ENCODE results near the gene GANC.

Gene GANC

GRCh38 chr15:42348083-42348482 is 75.1 kb downstream of the GANC start:
- no peak for DNase-seq

DNA sequence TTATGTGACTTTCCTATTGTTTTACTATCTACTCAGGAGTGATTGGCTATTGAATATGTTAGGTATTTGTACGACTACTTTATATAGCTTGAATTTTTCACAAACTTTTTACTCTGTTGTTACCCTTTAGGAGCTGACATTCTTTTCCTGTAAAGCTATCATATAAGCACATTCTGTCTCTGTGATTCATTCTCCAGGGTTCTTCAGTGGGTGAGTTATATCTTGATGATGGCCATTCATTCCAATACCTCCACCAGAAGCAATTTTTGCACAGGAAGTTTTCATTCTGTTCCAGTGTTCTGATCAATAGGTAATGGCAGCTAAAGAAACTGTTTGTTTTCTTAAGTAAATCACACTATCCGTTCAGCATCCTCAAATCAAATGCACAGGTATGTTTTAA is 76.2 kb downstream of the GANC start:
- DNase-seq: no peak

DNA sequence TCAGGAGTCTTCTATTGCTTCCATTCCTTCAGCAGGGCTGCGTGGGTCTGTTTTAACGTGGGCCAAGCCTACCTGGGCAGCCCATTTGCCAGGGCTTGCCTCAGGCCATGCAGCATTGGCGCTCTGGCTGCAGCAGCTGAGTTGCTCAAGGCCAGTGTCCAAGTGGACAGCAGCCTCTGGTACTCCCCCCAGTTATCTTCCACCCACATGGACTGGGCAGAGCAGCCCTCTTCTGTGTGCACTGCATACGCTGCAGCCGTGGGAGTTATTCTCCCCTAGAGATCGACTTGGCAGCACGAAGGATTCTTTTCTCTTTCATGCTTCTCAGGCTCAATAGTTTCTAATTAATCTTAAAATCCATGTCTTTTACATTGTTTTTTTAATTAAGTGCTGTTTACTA is 79.4 kb downstream of the GANC start:
- no peak for DNase-seq

DNA sequence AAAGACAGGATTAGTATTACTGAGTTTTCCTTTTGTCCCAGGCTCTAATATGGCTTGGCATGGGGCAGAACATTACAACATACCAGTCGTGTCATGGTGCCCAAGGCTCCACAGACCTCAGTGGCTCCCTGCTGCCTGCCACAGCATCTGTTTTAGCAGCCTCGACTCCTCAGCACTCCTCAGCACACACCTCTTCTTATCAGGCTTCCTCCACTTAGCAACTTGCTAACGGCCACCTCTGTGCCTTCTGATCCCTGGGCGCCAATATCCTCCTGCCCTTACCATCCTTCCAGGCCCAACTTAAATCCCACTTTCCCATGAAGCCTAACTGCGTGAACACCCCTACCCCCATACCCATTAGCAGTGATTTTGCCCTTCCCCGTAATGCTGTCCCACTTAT is 80.1 kb downstream of the GANC start:
- no peak for DNase-seq

GRCh38 chr15:42354824-42355223 is 81.8 kb downstream of the GANC start:
- DNase-seq: no peak

GRCh38 chr15:42355291-42355690 is 82.3 kb downstream of the GANC start:
- no peak for DNase-seq

DNA sequence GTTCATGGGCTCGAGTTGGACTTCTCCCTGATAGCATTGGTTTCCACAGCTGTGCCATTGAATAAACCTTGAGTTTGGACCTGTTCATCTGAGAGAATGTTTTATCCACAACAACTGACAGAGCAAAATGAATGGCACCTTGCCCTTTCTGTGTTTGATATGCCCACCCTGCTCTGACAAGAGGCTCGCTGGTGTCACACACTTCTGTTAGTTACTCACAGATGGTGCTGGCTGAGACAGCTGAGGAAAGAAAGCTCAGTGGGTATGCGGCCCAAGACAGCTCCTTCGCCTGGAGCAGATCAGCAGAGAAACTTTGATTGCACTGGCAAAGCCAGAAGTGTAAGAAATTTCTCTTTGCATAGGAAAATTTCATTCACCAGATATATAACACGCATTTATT is 83.8 kb downstream of the GANC start:
- no peak for DNase-seq

DNA sequence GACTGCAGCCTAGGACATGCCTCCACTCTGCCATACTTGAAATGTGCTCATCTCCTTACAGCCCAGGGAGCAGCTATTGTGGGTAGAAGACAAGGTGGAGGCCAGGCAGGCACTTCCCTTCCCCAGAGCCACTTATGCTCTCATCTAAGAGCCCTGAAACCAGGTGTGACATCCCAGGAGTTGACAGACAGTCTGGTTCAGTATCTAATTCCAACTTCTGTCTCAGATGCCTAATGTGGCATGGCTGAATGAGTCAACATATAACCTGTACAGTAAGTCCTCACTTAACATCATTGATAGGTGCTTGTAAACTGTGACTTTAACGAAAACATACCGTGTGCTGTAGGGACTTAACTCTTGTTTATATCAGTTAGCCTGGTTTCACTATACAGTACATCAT is 85.1 kb downstream of the GANC start:
- DNase-seq: no peak

GRCh38 chr15:42359249-42359648 is 86.2 kb downstream of the GANC start, which contains the start of gene CAPN3:
TSS of gene CAPN3 (plus strand) at chr15:42359501. CDS start at chr15:42359806, 305 bp downstream.
- no peak for DNase-seq

DNA sequence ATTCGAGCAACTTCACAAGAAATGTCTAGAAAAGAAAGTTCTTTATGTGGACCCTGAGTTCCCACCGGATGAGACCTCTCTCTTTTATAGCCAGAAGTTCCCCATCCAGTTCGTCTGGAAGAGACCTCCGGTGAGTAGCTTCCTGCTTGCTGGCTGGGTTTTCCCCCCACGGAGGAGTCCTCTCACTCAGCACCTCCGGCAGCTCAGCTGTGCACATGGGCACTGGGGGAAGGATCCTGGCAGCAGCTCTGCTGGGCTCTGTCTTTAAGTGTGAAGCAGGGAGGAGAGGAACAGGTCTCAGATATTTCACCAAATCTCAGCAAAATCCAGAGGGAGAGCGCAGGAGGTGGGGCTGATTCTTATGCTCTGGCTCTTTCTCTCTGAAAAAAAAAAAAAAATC is 87.0 kb downstream of the GANC start:
- no peak for DNase-seq

DNA sequence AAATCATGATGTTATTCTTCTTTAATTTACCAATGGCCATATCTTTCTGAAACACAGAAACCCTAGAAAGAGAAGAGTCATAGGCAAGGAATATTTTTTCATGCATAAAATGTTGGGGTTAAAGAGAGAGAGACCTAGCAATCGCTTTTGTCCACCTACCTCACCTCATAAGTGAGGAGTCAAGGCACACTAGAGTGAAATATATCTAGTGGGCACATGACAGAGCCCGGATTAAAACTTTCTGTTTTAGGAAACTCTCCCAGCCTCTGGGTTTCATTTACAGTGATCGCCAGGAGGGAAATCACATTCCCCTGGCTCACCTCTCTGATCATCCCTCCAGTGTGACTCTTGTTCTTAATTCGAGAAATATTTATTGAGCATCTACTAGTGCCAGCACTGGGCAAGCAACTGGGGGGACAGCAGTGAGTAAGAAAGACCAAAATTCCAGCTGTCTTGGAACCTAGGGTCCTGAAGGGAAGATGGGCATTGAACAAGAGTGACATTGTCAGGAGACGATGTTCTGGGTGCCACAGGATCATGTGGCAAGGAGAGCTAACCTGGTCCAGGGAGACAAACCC is 87.6 kb downstream of the GANC start:
- no peak for DNase-seq

GRCh38 chr15:42363487-42363886 is 90.5 kb downstream of the GANC start:
- no peak for DNase-seq

- no peak for DNase-seq
These were observed 90.9 kb downstream of the GANC start for GRCh38 chr15:42363942-42364341.

- no peak for DNase-seq
These were observed 91.5 kb downstream of the GANC start for GRCh38 chr15:42364529-42364928.

DNA sequence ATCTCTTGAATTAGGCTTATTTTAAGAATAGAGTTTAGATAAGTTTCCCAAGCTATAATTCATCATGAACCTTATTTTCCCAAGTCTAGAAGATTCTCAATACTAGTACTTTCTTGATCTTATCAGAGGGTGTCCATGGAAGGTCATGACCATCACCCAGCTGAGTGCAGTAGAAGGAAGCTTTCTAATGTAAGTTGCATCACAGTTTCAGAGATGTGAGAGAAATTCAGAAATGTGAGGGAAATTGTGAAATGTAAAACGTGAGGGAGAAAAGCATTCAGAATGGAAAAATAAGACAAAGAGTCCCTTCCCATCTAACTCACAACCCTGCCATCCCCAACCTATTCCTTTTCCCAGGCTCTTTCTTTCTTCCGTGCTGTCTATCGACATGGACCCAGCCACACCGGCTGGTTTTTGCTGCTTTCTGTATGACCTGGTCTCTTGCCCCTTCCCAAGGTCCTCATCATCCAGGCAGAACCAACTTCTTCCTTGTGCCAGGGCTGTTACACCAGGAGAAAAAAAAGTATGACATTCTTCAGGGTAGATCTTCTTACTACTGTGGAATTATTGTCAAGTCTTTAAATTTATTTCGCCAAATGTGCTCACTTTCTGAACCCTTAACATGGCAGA is 93.0 kb downstream of the GANC start:
- no peak for DNase-seq

DNA sequence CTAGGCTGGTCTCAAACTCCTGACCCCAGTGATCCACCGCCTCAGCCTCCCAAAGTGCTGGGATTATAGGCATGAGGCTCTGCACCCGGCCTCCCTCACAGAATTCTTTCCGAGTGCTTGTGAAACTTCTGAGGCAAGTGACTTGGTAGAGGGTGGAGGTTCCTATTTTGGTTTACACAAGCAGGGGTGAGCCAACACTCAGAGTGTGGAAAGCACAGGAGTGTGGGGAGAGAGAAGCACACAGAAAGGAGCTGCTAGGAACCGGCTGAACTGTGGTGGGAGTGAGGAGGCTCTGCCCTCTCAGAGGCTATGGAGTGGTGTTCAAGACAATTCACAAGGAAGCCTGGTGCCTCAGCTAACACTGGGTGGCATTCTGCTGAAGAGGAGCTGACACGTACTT is 94.0 kb downstream of the GANC start:
- no peak for DNase-seq

GRCh38 chr15:42368096-42368495 is 95.1 kb downstream of the GANC start:
- no peak for DNase-seq

- DNase-seq: no peak
These were observed 98.1 kb downstream of the GANC start for GRCh38 chr15:42371096-42371495.

DNA sequence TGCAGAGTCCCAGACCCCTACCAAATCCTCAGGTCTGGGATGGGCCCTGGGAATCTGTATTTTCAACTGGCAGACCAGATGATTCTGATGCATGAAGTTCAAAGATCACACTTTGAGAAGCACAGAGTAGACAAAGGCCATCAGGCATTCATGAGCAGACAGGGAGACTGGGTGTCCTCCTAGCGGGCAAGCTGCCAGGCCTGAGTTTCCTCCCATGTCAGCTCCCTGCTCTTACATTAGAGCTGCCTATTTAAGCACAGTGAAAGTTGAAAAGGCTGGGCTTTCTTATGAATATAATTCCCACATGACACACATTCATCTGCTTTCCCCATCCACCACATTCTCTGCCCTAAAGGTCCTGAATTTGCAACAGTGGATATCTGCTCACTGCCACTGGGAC is 100.3 kb downstream of the GANC start:
- DNase-seq: no peak

GRCh38 chr15:42373936-42374335 is 100.9 kb downstream of the GANC start:
- DNase-seq: no peak

DNA sequence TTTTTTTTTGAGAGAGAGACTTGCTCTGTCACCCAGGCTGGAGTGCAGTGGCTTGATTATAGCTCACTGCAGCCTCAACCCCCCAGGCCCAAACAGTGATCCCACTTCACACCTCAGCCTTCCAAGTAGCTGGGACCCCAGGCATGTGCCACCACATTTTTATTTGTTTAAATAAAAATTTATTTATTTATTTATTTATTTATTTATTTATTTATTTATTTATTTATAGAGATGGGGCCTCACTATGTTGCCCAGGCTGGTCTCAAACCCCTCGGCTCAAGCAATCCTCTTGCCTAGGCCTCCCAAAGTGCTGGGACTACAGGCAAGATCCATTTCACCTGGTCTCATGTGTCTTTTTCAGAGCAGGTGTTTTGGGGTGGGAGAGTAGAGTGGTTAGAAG is 101.8 kb downstream of the GANC start:
- no peak for DNase-seq

DNA sequence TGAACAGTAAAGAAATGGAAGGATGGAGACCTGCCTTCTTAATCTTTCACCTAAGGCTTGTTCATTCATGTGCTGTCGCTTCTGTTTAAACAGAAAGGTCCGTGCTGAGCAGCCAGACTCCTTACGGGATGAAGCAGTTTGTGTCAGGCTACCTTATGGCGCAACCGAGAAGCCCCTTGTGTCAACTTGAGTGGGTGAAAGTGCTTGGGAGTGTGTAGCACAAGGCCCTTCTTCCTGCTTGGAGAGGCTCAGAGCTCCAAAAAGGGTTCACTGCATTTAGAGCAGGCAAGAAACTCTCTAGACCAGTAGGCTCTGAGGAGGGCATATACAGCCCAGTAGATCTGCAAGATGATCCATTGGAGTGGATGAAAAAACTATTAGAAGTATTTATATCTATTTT is 102.3 kb downstream of the GANC start:
- no peak for DNase-seq

DNA sequence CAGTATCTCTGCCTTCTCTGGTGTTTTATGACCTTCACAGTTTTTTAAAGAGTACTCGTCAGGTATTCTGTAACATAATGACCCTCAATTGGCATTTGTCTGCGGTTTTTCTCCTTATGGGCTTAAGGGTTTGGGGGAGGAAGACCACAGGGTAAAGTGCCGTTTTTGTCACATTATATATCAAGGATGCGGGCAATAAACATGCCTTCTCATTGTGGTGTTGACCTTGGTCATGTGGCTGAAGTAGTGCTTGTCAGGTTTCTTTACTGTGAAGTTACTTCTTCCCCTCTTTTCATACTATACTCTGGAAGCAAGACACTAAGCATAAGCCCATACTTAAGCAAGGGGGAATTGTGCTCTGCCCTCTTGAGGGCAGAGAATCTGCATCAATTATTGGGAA is 102.9 kb downstream of the GANC start:
- no peak for DNase-seq

GRCh38 chr15:42378011-42378410 is 105.0 kb downstream of the GANC start:
- no peak for DNase-seq

GRCh38 chr15:42384597-42384996 is 111.6 kb downstream of the GANC start:
- DNase-seq: no peak
